ENCODE results near the gene RPS4Y2. TPM values are rescaled to one million over a fixed set of nuclear protein-coding genes. Genes with fewer than 3 reads are reported as not detected.

Gene RPS4Y2
- total RNA-seq: not detected

GRCh38 chrY:20755808-20756207, at the start of gene RPS4Y2:
RPS4Y2 (plus strand) TSS chrY:20756108; CDS start chrY:20756164, 56 bp downstream.

Other genes starting within 250 kb of the RPS4Y2 start
- 10 to 100 TPM; 12.4 to 20.6 TPM for gene EIF1AY, start 180.3 kb upstream of the RPS4Y2 start, total RNA-seq